ENCODE data around the gene DEK. TPM values are rescaled to one million over a fixed set of nuclear protein-coding genes. Genes with fewer than 3 reads are reported as not detected.

DEK gene
- polyA plus RNA-seq, 1 donor (not counting 4 experiments of a cell fraction or from before 2014, with no cell fraction given), result 45.0 TPM

GRCh38 chr6:18221288-18221615 is 43.1 kb downstream of the DEK start:
- no peak for TF ChIP-seq EZH2 (IDR thresholded peaks at IDR 0.05; ENCODE audit: low read length)
- no peak for TF ChIP-seq CTCF (optimal IDR thresholded peaks at IDR 0.05 in 1 of 3, IDR thresholded peaks at IDR 0.05 in 1 of 3, conservative IDR thresholded peaks at IDR 0.05 in 1 of 3; ENCODE audit: extremely low read depth in 1 of 3, insufficient read depth in 2 of 3, low read length in 3 of 3)
- dilution Hi-C loops (cut with MboI; ENCODE audit: extremely low pct_ligation_motif_present, low sequenced_read_pairs), result no loop called here

GRCh38 chr6:18219591-18219990 is 44.7 kb downstream of the DEK start:
- Histone ChIP-seq H3K27me3 (ENCODE audit: control insufficient read depth, extremely low read depth, insufficient read depth, low read length) (no peaks in the 10 kb centered on the region), H3K9me3 (ENCODE audit: control insufficient read depth, low read depth, low read length) (no peaks in the 10 kb centered on the region), H3K36me3 (ENCODE audit: control insufficient read depth in 2 of 2, extremely low read depth in 1 of 2, insufficient read depth in 2 of 2, low read length in 2 of 2) (peaks cover 8 to 16% of the 10 kb centered on the region in 2 experiments), H3K4me2 (ENCODE audit: control insufficient read depth, extremely low read depth, insufficient read depth, low read depth, low read length) (no peak overlapping the region), H3K79me2 (ENCODE audit: control insufficient read depth, insufficient read depth, low read length) (no peaks in the 10 kb centered on the region), H3K9ac (ENCODE audit: control insufficient read depth, extremely low read depth, insufficient read depth, low read length) (no peak overlapping the region), H2AFZ (ENCODE audit: control insufficient read depth, low read length) (no peak overlapping the region), H3K27ac (ENCODE audit: control insufficient read depth, insufficient read depth, low read length) (no peak overlapping the region), H3K9me1 (ENCODE audit: control insufficient read depth, extremely low read depth, insufficient read depth, low read length) (no peaks in the 10 kb centered on the region), H4K20me1 (ENCODE audit: control insufficient read depth, extremely low read depth, insufficient read depth, low read length) (no peaks in the 10 kb centered on the region), H3K4me3 (ENCODE audit: control insufficient read depth in 2 of 3, extremely low read depth in 1 of 3, insufficient read depth in 2 of 3, low read depth in 1 of 3, low read length in 3 of 3) (no peak overlapping the region), H3K4me1 (ENCODE audit: control insufficient read depth, extremely low read depth, insufficient read depth, low read length) (peaks cover 2% of the 10 kb centered on the region)
- DNase-seq (ENCODE audit: low read depth, low spot score) (no peak), FAIRE-seq (no peak)
- dilution Hi-C loops (cut with MboI; ENCODE audit: extremely low pct_ligation_motif_present, low sequenced_read_pairs), result no loop called here
- no peak for TF ChIP-seq EZH2 (IDR thresholded peaks at IDR 0.05; ENCODE audit: low read length)
- no peak for TF ChIP-seq CTCF (optimal IDR thresholded peaks at IDR 0.05 in 1 of 3, IDR thresholded peaks at IDR 0.05 in 1 of 3, conservative IDR thresholded peaks at IDR 0.05 in 1 of 3; ENCODE audit: extremely low read depth in 1 of 3, insufficient read depth in 2 of 3, low read length in 3 of 3)

More at GRCh38 chr6:18221288-18221615, 43.1 kb downstream of the DEK start:
- Histone ChIP-seq H3K4me1 (ENCODE audit: control insufficient read depth, extremely low read depth, insufficient read depth, low read length) (peaks cover 2% of the 10 kb centered on the region), H3K9me3 (ENCODE audit: control insufficient read depth, low read depth, low read length) (no peaks in the 10 kb centered on the region), H2AFZ (ENCODE audit: control insufficient read depth, low read length) (no peak overlapping the region), H3K9ac (ENCODE audit: control insufficient read depth, extremely low read depth, insufficient read depth, low read length) (no peak overlapping the region), H3K27me3 (ENCODE audit: control insufficient read depth, extremely low read depth, insufficient read depth, low read length) (no peaks in the 10 kb centered on the region), H3K27ac (ENCODE audit: control insufficient read depth, insufficient read depth, low read length) (no peak overlapping the region), H3K79me2 (ENCODE audit: control insufficient read depth, insufficient read depth, low read length) (no peaks in the 10 kb centered on the region), H3K36me3 (ENCODE audit: control insufficient read depth in 2 of 2, extremely low read depth in 1 of 2, insufficient read depth in 2 of 2, low read length in 2 of 2) (peaks cover 10 to 15% of the 10 kb centered on the region in 2 experiments), H3K4me3 (ENCODE audit: control insufficient read depth in 2 of 3, extremely low read depth in 1 of 3, insufficient read depth in 2 of 3, low read depth in 1 of 3, low read length in 3 of 3) (no peak overlapping the region), H3K9me1 (ENCODE audit: control insufficient read depth, extremely low read depth, insufficient read depth, low read length) (no peaks in the 10 kb centered on the region), H4K20me1 (ENCODE audit: control insufficient read depth, extremely low read depth, insufficient read depth, low read length) (no peaks in the 10 kb centered on the region), H3K4me2 (ENCODE audit: control insufficient read depth, extremely low read depth, insufficient read depth, low read depth, low read length) (no peak overlapping the region)
- DNase-seq (ENCODE audit: low read depth, low spot score), result no peak
- no peak for FAIRE-seq

Measured in keratinocyte (primary cell).